Measurements from ENCODE around the gene BANP.
"Not testable (repeated sequence)": the region's sequence is repeated elsewhere in the genome, so short reads cannot be mapped to it uniquely, and the experiment has no call there.

The BANP gene

DNA sequence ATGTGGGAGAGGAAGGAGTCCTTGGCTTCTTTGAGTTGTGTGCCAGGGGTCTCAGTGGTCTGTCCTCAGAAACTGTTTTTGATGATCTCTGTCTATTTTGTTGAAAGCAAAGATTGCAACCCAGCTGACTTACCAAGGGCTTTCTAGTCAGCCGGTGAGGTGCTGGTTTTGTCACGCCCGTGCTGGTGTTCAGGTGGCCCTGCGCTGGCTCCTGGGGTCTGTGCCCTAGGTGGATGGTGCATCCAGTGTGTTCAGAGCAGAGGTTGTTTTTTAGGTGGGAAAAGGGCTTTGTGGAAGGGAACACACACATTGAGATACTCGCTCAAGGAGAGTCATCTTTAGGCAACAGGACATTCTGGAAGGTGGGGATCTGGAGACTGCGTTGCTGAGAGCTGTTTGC, 51.0 kb downstream of the BANP start:
- DNase-seq, result no peak

DNA sequence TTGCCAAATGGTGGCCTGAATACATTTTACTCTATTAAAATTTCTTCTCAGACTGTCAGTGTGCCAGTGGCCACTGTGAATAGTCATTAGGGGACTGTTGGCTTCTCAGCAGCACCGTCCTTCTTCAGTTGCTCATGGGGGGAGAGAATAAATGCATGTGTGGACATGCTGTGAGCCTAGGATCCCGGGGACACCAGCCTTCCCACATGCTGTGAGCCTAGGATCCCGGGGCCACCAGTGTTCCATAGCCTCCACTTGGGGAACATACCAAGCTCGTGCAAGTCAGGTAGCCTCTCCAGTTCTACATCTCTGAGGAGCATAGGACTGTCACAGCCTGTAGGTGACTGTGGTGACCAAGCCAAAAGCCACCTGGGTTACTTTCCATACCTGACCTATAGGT, 51.5 kb downstream of the BANP start:
- no peak for DNase-seq

DNA sequence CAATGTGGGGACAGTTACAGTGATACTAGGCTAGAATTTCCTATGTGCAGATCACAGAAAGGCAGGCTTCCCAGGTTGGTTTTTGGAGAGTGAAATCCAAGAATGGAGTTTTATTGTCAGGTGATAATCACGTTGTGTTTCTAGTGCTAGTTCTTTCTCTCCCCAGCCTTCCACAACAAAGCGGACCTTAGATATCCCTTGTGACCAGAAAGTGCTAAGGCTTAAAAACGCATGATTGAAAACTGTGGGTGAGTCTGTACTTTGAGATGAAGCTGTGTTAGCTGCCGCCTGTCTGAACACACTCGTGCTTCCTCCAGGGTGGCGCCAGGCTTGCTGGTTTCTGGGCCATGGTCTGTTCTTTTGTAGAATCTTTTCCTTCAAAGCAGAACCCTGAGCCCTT, 52.1 kb downstream of the BANP start:
- DNase-seq, result no peak

DNA sequence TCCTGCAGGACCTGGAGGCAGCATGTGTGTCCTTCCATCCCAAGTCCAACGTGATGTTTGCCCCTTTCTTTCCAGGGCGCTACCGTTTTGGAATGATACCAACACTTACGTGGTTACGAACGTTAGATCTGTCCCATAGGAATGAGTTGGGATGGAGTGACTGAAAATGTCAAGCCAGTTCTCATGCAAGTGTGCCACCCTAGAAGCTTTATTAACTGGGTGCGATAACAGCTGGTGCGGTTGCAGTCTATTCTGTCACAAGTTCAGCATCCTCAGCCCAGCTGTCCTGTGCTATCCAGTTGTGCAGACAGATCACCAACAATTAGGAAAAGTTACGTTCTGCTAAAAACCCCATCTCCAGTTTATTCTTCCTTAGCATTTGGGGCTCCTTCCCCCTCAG, 52.5 kb downstream of the BANP start:
- no peak for DNase-seq

DNA sequence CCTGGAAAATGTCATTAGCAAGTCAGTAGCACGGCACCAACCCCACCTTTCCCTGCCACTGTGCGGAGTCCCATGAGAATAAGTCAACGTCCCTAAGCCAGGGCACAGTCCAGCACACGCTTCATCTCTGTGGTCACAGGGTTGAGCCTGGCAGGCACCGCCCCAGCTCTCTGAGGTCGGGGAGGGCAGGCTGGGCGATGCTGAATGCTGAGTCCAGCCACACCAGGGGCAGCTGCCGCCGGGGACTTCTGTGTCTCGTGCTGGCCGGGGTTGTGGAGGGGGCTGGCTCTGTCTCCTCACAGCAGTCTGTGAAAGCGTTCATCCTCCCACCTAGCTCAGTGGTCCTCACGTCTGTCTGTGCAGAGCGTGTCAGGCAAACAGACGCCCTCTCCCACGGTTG, 53.2 kb downstream of the BANP start:
- DNase-seq, result no peak

DNA sequence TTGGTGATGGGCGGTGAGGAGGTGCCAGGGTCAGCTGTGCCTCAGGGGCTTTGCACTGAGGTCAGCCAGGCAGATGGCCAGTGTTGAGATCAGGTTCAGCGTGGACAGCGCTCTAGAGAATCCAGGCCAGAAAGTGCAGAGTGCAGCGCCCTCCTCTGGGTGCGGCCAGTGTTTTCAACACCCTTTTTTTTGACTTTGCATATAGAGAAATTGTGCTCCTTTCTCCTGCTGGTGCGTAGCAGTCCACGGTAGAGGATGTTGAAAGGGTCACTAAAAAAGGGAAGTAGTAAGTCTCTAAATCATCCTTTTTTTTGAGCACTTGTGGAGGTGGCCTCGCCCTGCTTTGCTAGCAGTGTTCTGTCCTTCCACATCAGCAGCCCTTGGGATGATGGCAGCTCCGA, 53.9 kb downstream of the BANP start:
- no peak for DNase-seq

DNA sequence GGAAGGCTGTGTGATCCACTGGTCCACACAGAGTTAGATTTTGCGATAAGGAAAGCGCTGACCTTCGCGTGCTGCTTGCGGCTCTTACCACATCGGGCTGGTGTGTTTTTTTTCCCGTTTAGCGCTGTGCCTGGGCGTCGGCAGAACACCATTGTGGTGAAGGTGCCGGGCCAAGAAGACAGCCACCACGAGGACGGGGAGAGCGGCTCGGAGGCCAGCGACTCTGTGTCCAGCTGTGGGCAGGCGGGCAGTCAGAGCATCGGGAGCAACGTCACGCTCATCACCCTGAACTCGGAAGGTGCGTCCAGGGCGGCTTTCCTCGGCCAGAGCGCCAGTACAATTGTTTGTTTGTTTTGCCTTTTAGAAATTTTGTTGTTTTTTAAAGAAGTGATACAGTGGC, 54.7 kb downstream of the BANP start:
- DNase-seq, result no peak

DNA sequence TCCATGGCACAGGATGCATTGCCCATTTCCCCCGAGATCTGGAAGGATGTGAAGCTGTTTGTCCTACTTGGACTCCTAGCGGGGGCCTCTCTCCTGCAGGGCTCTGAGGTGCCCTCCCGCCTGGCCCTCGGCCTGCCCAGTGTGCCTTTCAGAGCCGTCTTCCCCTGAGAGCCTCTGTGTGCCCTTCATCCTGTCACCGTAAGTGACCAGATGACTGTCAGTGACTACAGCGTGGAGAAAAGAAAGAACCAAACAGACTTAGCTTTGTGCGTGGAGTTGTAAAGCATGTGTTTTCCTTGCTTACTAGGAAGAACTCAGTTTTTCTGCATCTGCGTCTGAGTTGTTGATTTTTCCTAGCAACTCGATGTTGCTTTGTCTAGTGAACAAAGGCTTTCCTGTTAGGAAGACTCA, 56.1 kb downstream of the BANP start:
- no peak for DNase-seq

DNA sequence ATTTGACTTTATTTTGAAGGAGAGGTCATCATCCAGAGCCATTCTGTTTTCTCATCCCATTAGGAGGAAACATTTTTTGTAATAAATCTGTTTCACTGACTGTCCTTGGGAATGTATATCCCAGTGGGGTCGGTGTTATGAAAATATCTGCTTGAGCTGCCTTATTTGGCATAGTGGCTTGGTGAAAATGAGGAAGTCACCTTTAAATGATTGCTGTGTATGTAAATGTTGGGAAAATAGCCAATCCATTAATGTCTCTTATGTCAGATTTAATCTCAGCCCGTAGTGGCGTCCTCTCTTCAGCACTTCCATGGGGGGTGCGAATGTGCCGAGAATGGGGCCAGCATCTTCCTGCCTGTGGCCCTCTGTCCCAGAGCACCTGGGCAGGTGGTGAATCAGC, 57.6 kb downstream of the BANP start:
- DNase-seq, result no peak

DNA sequence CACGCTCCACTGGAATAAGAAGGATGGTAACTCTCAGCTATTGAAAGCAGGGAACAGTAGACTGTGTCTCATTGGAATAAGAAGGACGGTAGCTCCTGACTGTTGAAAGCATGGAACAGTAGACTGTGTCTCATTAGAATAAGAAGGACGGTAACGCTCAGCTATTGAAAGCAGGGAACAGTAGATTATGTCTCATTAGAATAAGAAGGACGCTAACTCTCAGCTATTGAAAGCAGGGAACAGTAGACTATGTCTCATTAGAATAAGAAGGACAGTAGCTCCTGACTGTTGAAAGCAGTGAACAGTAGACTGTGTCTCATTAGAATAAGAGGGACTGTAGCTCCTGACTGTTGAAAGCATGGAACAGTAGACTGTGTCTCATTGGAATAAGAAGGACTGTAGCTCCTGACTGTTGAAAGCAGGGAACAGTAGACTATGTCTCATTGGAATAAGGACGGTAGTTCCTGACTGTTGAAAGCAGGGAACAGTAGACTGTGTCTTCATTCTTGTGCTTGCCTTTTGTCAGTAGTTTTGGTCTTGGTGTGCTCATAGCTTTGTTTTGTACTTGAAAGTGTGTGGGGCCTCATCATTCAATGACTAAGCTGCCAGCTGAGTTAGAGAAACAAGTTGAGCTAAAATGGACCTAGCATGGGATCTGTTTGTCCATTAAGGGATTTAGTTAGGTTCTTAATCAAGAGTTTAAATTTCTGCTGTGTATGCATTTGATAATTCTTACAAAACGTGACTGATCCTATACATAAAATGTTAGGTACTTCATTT, 58.5 kb downstream of the BANP start:
- no peak for DNase-seq

DNA sequence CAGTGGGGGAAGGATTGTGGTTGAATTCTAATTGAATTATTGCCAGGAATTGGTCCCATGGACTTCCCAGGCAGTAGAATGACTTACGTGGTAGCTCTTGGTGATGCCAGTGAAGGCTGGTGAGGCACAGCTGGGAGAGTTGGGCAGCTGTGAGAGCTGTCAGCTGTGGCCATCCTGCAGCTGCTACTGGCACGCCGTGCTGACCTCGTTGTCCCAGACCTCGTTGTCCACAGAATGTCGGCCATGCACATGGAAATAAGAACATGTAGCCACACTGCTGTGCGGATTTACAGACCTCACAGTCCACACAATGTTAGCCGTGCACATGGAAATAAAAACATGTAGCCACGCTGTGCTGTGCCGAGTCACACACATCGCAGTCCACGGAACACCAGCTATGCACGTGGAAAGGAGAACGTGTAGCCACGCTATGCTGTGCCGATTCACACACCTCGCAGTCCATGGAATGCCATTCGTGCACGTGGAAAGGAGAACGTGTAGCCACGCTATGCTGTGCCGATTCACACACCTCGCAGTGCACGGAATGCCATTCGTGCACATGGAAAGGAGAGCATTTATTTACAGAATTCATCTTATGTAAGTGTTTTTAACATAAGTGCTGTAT, 59.2 kb downstream of the BANP start:
- DNase-seq, result no peak

DNA sequence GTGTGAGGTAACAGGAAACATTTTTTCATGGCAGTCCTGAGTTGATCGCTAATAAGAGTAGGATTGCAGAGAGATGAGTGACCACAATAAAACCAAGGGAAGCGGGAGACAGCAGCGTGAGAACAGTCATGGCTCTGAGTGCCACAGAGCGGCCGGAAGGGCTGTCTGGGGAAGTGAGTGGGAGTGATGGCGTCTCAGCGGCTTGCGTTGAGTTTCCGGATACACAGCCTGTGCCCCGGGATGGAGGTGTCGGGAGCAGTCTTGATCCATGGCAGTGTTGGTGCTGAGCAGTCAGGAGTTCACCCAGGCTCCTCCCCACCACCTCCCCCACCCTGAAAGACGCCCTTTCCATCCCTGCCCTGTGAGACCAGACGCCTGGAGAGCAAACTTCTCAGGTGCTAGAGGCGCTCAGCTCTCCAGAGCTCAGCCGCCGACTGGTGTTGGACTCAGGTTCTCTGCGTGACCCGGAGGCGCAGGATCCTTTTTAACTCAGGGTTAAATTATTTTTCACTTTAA, 59.8 kb downstream of the BANP start:
- DNase-seq, result no peak

DNA sequence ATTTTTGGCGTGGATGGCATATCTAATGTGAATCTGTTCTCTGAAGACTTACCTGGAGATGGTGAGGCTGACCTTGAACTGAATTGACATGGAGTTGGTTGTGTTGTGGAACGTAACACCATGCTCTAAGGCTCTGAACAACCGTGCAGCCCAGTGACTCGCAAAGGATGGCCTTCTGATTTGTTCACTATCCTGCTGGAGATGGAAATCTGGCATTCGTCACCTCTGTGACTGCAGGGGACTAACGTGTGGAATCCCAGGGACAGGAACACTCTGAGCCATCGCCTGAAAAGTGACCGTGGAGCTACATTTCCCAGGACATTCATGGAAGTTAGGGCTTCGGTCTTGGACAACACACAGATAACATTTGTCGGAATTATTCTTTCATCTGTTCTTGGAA, 61.1 kb downstream of the BANP start:
- no peak for DNase-seq

DNA sequence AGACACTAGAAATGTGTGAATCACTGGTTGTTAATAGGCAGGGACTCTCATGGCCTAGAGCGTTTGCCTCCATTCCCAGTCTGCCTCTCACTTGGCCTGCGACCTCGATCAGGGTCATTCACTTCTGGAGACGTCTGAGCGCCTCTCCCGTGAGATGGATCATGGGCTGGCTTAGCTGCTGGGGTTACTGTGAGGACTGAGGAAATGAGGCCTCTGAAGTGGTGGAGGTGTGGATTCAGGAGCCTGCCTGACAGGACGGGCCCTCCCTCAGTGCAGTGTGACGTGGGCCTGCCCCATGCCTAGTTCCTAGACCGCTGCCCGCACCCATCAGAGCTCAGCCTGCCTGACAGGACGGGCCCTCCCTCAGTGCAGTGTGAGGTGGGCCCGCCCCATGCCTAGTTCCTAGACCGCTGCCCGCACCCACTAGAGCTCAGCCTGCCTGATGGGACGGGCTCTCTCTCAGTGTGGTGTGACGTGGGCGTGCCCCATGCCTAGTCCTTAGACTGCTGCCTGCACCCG, 61.9 kb downstream of the BANP start:
- DNase-seq, result no peak

DNA sequence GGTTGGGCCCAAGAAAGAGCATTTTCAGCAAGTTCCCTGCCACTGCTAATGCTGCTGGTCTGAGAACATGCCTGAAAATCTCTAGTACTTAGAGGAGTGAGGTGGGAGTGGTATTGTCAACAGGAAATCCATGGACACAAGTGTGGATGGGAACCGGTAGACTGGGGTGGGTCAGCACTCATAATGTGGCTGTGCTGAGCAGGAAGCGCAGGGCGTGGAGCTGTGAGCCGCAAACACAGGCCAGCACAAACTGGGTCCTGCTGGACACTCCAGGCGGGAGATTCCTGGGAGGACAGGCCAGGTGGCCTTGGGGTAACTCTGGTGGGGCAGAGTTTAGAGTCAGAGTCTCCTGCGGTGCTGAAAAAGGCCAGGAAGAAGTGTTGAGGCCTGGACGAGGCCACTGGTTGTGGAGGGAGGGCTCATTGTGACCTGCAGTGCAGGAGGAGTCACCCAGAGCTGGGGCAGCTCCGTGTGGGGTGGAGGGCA, 62.6 kb downstream of the BANP start:
- DNase-seq, result no peak

DNA sequence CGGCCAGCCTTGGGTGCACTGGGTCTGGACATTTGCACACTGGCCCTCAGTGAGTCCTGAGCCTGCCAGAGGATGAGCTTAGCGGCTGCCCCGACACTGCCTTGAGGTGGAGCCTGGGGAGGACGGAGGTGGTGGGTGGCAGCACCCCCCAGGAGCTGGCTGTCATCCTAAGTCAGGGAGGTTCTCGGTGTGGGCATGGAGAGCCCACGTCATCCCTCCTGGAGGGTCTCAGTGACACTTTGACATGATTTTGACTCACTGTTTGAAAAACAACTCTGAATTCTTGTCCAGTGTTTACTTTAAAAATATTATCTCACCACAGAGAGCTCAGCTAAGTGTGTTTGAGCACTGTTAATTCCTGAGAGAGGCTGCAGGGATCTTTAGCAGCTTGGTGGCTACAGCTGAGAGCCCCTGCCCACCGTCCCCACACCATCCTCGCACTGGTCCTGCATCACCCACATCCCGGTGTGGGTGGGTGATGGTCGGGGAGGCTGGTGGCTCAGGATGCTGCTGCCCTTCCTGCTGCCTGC, 63.1 kb downstream of the BANP start:
- DNase-seq, result no peak

DNA sequence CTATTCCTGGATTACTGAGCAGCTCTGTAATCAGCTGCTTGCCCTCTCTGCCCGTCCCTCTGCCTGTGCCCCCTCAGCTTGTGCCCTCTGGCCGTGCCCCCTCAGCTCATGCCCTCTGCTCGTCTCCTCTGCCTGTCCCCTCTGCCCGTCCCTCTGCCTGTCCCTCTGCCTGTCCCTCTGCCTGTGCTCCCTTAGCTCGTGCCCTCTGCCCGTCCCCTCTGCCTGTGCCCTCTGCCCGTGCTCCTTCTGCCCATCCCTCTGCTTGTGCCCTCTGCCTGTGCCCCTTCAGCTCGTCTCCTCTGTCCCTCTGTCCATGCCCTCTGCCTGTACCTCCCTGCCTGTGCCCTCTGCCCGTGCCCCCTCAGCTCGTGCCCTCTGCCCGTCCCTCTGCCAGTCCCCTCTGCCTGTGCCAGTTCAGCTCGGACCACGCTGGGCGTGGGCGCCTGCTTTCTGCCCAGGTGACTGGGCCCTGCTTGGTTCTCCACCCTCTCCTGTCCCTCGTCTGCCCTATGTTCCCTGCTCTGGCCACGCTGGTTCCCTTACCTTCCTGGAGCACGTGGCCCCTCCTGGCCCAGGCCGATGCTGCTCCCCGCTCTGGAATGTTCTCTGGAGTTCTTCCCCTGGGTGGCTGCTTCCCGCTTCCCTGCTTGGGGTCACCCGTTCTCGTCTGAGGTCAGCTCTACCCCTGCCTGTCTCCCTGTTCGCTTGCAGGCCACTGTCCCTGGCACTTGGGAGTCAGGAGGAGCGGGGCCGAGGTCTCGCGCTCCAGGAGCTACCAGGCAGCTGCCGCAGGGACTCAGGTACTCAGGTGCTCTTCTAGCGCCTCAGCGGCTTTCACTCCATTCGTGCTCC, 63.9 kb downstream of the BANP start:
- DNase-seq, result no peak

DNA sequence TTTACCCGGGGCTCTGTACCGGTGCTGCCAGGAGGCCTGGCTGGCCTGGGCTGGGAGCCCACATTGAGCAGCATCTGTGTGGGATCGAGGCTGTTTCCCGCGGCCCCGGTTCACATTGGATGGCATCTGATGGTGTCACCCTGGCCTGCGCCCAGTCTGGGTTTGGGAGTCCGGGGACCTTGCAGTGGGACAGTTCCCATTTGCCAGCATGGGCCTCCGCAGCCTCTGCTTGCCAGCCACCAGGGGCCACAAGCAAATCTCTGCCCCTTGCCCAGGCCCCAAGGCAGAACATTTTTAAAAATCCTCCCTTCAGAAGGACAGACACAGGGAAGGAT, 64.5 kb downstream of the BANP start:
- no peak for DNase-seq

DNA sequence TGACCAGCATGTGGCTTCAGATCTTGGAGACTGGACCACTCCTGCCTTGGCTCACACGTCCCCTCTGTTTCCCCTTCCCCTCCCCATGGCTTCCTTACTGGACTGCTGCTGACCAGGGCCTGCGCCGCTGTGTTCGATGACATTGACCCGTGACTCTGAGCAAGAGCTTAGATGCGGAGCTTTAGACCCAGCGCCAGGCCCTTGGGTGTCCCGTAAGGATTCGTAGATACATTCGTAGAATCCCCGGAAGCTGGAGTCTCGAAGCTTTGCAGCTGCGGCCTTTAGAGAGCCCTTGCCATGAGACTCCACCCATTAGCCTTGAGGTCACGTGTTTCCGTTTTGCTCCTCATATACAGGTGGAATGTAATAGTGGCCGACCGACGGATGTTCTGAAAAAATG, 65.2 kb downstream of the BANP start:
- DNase-seq, result not testable (repeated sequence)

DNA sequence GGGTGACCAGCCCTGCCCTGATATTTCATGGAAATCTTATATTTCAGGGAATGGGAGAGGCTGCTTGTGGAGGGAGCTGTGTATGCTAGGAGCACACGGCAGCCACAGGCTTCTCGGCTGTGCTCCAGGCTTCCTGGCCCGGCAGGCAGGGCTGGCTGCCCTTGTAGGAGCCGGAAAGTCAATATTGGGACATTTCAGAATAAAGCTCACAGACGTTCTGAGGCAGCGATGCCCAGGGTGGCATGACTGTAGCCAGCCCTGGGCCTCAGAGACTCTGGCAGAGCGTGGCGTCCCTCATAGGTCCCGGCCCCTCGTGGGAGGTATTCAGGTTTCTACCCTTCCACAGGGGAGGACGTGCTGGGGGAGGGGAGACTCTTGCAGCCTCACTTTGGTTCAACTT, 65.7 kb downstream of the BANP start:
- DNase-seq, result no peak

DNA sequence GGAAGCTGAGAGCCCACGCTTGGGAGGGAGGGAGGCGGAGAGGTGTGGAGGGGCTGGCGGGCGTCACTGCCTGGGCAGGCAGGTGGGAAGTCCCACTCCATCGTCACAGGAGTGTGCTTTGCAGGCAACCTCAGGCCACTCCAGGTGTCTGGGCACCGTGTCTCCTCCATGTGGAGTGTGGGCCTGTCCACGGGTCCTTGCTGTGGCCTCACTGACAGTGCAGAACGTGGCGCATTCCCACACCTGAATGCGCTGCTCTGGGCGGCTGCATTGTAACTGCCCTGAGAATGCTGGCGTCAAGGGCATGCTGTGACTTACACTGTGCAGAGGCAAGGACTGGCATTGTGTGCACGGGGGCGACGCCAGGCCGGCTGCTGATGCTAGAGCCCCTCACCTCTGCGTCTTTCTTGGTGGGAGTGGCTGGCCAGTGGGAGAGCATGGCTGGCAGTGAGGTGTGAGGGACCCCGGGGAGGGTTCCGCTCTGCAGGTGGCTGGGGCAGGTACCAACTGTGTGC, 66.4 kb downstream of the BANP start:
- no peak for DNase-seq

DNA sequence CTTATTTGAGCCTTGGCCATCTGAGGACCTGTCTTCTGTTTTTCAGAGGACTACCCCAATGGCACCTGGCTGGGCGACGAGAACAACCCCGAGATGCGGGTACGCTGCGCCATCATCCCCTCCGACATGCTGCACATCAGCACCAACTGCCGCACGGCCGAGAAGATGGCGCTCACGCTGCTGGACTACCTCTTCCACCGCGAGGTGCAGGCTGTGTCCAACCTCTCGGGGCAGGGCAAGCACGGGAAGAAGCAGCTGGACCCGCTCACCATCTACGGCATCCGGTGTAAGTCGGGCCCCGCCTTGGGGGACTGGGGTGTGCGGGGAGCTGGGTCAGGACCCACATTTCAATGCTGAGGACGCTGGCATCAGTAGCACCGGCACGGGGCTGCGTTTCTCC, 67.1 kb downstream of the BANP start:
- not testable (repeated sequence) for DNase-seq

Data from DMS 273 treated with DMSO at 0.1 percent for 48 hours (cell line).